ENCODE data around the gene PRRG2.

The PRRG2 gene

GRCh38 chr19:49640113-49640898 lies 59.2 kb downstream of the PRRG2 start, which contains the start of gene RRAS:
Gene RRAS (minus strand): TSS chr19:49640143. CDS start chr19:49640098, 45 bp downstream.
- DNase-seq (ENCODE audit: low spot score) = peak; percentile 94
